Stimulated activated CD4-positive, alpha-beta T cell treated with anti-CD3 and anti-CD28 coated beads, TNF-alpha, amount 100 ng/mL, for 24 hours (primary cell): ENCODE data around the gene ZFHX2.

Experiments
- DNase-seq, 3 experiments: peaks; one replicate each; pipeline ENCODE4 v3.0.0-alpha.2; 2020; ENCODE audit warnings: low read depth in 3 of 3

Gene ZFHX2

GRCh38 chr14:23520899-23521533 lies 30.5 kb downstream of the ZFHX2 start:
- DNase-seq: no peak

- DNase-seq: no peak
Measured at GRCh38 chr14:23518709-23519108, 32.9 kb downstream of the ZFHX2 start.

- no peak for DNase-seq
Measured at GRCh38 chr14:23517650-23518326, 33.8 kb downstream of the ZFHX2 start.

- DNase-seq: no peak
Measured at GRCh38 chr14:23514644-23514957, 37.0 kb downstream of the ZFHX2 start.

GRCh38 chr14:23513818-23514643 lies 37.5 kb downstream of the ZFHX2 start:
- DNase-seq: no peak

GRCh38 chr14:23513005-23513817 lies 38.4 kb downstream of the ZFHX2 start:
- no peak for DNase-seq

GRCh38 chr14:23512156-23512555 lies 39.4 kb downstream of the ZFHX2 start:
- peak in 1 of 3 experiments; percentile 6 for DNase-seq

- DNase-seq: no peak
Measured at GRCh38 chr14:23494223-23494622, 57.3 kb downstream of the ZFHX2 start.

GRCh38 chr14:23492618-23493272 lies 58.8 kb downstream of the ZFHX2 start:
- DNase-seq: no peak

GRCh38 chr14:23487216-23487615 lies 64.3 kb downstream of the ZFHX2 start:
- no peak for DNase-seq

- no peak for DNase-seq
Measured at GRCh38 chr14:23486036-23486435, 65.5 kb downstream of the ZFHX2 start.

GRCh38 chr14:23485326-23485725 lies 66.2 kb downstream of the ZFHX2 start:
- no peak for DNase-seq

- no peak for DNase-seq
Measured at GRCh38 chr14:23483236-23483854, 68.2 kb downstream of the ZFHX2 start.

GRCh38 chr14:23482823-23483148 lies 68.8 kb downstream of the ZFHX2 start:
- no peak for DNase-seq

- DNase-seq: no peak
Measured at GRCh38 chr14:23481979-23482822, 69.4 kb downstream of the ZFHX2 start.

- no peak for DNase-seq
Measured at GRCh38 chr14:23481362-23481970, 70.1 kb downstream of the ZFHX2 start.

- peak; percentile 25 to 54 (median 47) for DNase-seq
Measured at GRCh38 chr14:23478109-23478759, 73.3 kb downstream of the ZFHX2 start.

GRCh38 chr14:23470947-23471346 lies 80.6 kb downstream of the ZFHX2 start:
- DNase-seq: no peak
